PFSK-1 (cell line): ENCODE data around the gene PTTG1IP.

Experiments
- FOXP2 ChIP-seq: optimal IDR thresholded peaks from 2 replicates; pipeline ENCODE3; 2011; ENCODE audit warnings: borderline replicate concordance, control low read depth, inconsistent platforms; ENCODE audit not compliant: insufficient read depth; ENCODE audit errors: extremely low read length, extremely low read depth
- POLR2AphosphoS5 ChIP-seq: IDR thresholded peaks from 2 replicates; pipeline ENCODE4 v1.6.1; 2012; ENCODE audit warnings: low read depth, mild to moderate bottlenecking, control low read depth, low read length, moderate library complexity
- SIN3A ChIP-seq: IDR thresholded peaks from 2 replicates; pipeline ENCODE4 v1.6.1; 2012; ENCODE audit warnings: mild to moderate bottlenecking, low read length, moderate library complexity, borderline replicate concordance; ENCODE audit not compliant: insufficient read depth

DNA sequence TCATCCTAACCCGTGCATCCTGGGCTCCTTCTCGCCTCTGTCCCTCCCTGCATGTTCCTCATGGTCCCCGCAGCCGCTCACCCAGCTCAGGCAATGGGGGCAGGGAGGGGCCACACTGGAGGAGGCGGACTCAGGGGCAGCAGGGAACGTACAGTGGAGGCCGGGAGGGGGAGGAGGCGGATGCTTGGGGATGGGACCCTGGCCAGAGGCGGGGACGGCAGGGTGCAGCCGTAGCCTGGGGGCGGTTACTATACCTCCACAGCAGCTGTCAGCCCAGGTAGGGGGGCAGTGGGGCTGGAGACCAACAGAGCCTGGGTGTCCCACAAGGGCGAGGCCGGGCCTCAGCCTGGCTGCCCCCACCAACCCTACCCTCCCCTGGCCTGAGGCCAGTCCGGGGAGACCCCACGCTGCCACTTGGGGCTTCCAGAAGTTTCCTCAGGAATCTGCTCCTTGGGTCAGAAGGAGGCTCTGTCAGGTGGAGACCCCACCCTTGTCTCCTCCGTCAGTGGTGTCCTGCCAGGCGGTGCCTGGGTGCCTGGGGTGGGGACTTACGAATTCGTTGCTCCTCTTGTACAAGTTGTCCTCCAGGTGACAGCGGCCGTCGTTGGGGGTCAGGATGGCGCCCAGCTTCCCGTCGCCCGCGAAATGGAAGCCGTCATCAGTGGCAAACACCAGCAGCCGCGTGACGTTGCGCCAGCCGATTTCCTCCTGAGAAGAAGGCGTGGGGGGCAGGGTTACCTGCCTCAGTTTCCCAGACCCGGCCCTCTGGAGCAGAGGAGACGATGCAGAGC lies 26.5 kb upstream of the PTTG1IP start:
- TF ChIP-seq FOXP2: no peak
- no peak for TF ChIP-seq POLR2AphosphoS5
- TF ChIP-seq SIN3A: no peak
